HK-2 (cell line): Measurements from ENCODE around the gene EFEMP1.
"Not testable (repeated sequence)": the region's sequence is repeated elsewhere in the genome, so short reads cannot be mapped to it uniquely, and the experiment has no call there.

ENCODE experiments used
- DNase-seq: peaks from one replicate; pipeline ENCODE4 v3.0.0-alpha.2; 2018; ENCODE audit not compliant: unreplicated experiment

The EFEMP1 gene

DNA sequence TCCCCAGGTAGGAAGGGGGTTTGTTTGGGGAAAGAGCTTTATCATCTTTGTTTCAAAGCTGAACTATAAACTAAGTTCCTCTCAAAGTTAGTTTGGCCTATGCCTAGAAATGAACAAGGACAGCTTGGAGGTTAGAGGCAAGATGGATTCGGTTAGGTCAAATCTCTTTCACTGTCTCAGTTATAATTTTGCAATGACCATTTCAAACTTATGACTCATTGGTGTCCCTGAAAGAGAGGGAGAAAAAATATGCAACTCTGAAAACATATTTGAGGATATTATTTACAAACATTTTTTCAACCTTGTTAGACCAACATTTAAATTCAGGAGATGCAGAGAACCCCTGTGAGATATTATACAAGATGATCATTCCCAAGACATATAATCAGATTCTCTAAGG lies 95.7 kb downstream of the EFEMP1 start:
- no peak for DNase-seq

- DNase-seq: not testable (repeated sequence)
These were observed 96.2 kb downstream of the EFEMP1 start for GRCh38 chr2:55827428-55827827.

DNA sequence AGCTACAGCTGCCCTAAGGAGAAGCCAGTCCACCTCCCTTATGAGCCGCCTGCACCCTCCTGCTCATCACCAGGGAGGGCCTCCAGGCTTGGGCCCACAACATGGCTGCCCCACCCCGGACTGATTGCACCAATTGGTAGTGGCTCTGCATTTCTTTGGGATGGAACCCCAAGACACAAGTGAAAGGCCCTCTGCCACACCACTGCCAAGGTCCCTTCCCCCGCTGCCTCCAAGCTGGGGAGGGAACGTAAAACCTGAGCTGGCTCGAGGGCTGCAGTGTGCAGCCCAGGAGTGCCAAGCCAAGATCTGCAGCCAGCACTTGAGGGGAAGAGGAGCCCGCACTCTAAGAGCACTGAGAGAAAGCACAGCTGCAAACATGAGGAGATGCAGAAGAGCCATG lies 97.3 kb downstream of the EFEMP1 start:
- no peak for DNase-seq

- no peak for DNase-seq
These were observed 99.0 kb downstream of the EFEMP1 start for GRCh38 chr2:55824551-55825096.
